HG02588 (cell line): ENCODE data around the gene PIGW.
"Not testable (repeated sequence)": the region's sequence is repeated elsewhere in the genome, so short reads cannot be mapped to it uniquely, and the experiment has no call there.

Experiments used
- ATAC-seq: cut with Tn5 transposase; IDR thresholded peaks from one replicate; pipeline ENCODE4 v1.9.1; 2021; ENCODE audit warnings: mild to moderate bottlenecking, moderate library complexity; ENCODE audit not compliant: unreplicated experiment

Gene PIGW

GRCh38 chr17:36507266-36507665 lies 27.5 kb upstream of the PIGW start:
- no peak for ATAC-seq

GRCh38 chr17:36508439-36508838 lies 26.3 kb upstream of the PIGW start:
- not testable (repeated sequence) for ATAC-seq

GRCh38 chr17:36509272-36509985 lies 25.4 kb upstream of the PIGW start:
- ATAC-seq, result no peak

GRCh38 chr17:36510636-36511035 lies 24.2 kb upstream of the PIGW start:
- ATAC-seq, result no peak

- ATAC-seq, result no peak
These were observed 23.6 kb upstream of the PIGW start for GRCh38 chr17:36511216-36511615.

- no peak for ATAC-seq
These were observed 22.1 kb upstream of the PIGW start for GRCh38 chr17:36512641-36513040.

GRCh38 chr17:36514856-36515255 lies 19.9 kb upstream of the PIGW start:
- ATAC-seq, result no peak

GRCh38 chr17:36515837-36516236 lies 18.9 kb upstream of the PIGW start:
- ATAC-seq, result no peak

- ATAC-seq, result no peak
These were observed 11.7 kb upstream of the PIGW start for GRCh38 chr17:36523113-36523512.

- ATAC-seq, result no peak
These were observed 10.3 kb upstream of the PIGW start for GRCh38 chr17:36524428-36524876.

- no peak for ATAC-seq
These were observed 9.7 kb upstream of the PIGW start for GRCh38 chr17:36525113-36525512.

GRCh38 chr17:36525888-36526287 lies 8.9 kb upstream of the PIGW start:
- ATAC-seq, result no peak

GRCh38 chr17:36527621-36528250 lies 7.1 kb upstream of the PIGW start:
- no peak for ATAC-seq

GRCh38 chr17:36529121-36529520 lies 5.7 kb upstream of the PIGW start:
- ATAC-seq, result no peak

GRCh38 chr17:36532435-36532975 lies 2.3 kb upstream of the PIGW start:
- ATAC-seq, result no peak

- ATAC-seq, result peak; percentile 17
These were observed 600 bp upstream of the PIGW start for GRCh38 chr17:36533935-36534839.

- ATAC-seq, result peak; percentile 20
These were observed 888 bp downstream of the PIGW start for GRCh38 chr17:36535669-36536081.

GRCh38 chr17:36540696-36541095 lies 5.9 kb downstream of the PIGW start:
- ATAC-seq, result no peak

- ATAC-seq, result no peak
These were observed 8.0 kb downstream of the PIGW start for GRCh38 chr17:36542755-36543154.

- peak; percentile 3 for ATAC-seq
These were observed 9.2 kb downstream of the PIGW start for GRCh38 chr17:36544044-36544306.

GRCh38 chr17:36544307-36545076 lies 9.7 kb downstream of the PIGW start, which contains the start of gene GGNBP2:
TSS of gene GGNBP2 (plus strand) at chr17:36544919. CDS start at chr17:36545725, 806 bp downstream.
- ATAC-seq, result peak; percentile 55
